Endothelial cell of umbilical vein (primary cell): Measurements from ENCODE around the gene ANO9. TPM values are rescaled to one million over a fixed set of nuclear protein-coding genes. Genes with fewer than 3 reads are reported as not detected.

Experiments
- BruUV-seq: library from RNA; stranded (reverse); fragments of 400-500 nt; replicated peaks from 2 replicates; lab custom pipeline; 2021; lab: Mats Ljungman, UMichigan
- CTCF ChIA-PET: fragments of 300-600, 350-600 bp; sonication (Branson Sonifier 250); formaldehyde crosslinking; loops from one replicate; lab custom pipeline; 2021; ENCODE audit warnings: antibody characterized with exemption, inconsistent platforms; lab: Charles Lee
- POLR2A ChIA-PET: fragments of 300-600, 350-600 bp; sonication (Branson Sonifier 250); formaldehyde crosslinking; loops from one replicate; lab custom pipeline; 2021; ENCODE audit warnings: antibody characterized with exemption, inconsistent platforms; lab: Charles Lee
- DNase-seq: peaks from one replicate; pipeline ENCODE4 v3.0.0-alpha.2; 2011; ENCODE audit warnings: low read depth, low spot score
- FAIRE-seq: peaks from 2 replicates; lab custom pipeline; 2011; peaks lifted over from hg19 to GRCh38; lab: Jason Lieb, UNC
- H2AFZ ChIP-seq: 2 replicates; pipeline ENCODE4 v1.6.0; 2012; ENCODE audit warnings: low read depth, low read length, control low read depth, inconsistent platforms
- H3K27ac ChIP-seq: 2 replicates; pipeline ENCODE4 v1.5.1; 2011; ENCODE audit warnings: low read depth, mild to moderate bottlenecking, control low read depth, low read length, moderate library complexity; ENCODE audit not compliant: insufficient read depth
- H3K27me3 ChIP-seq, 2 experiments: 2 replicates each; pipeline versions ENCODE4 v1.6.0 to v1.6.1; 2011; ENCODE audit warnings: low read length in 2 of 2, mixed read lengths in 1 of 2; ENCODE audit not compliant: control insufficient read depth in 2 of 2, insufficient read depth in 2 of 2
- H3K36me3 ChIP-seq, 2 experiments: 2 replicates in 1 of 2; 3 replicates in 1 of 2; pipeline ENCODE4 v1.5.1; 2011; ENCODE audit warnings: low read length in 2 of 2, mild to moderate bottlenecking in 1 of 2, moderate library complexity in 1 of 2; ENCODE audit not compliant: control insufficient read depth in 2 of 2, insufficient read depth in 2 of 2; ENCODE audit errors: extremely low read depth in 1 of 2
- H3K4me1 ChIP-seq: 3 replicates; pipeline ENCODE4 v1.5.1; 2011; ENCODE audit warnings: mild to moderate bottlenecking, low read length; ENCODE audit not compliant: control insufficient read depth, insufficient read depth; ENCODE audit errors: extremely low read depth
- H3K4me2 ChIP-seq: 2 replicates; pipeline ENCODE4 v1.6.1; 2011; ENCODE audit warnings: low read length, control low read depth, mixed read lengths; ENCODE audit not compliant: insufficient read depth
- H3K4me3 ChIP-seq, 3 experiments: fragments of 200-600 bp in 1 of 3; sonication (generic), shearing (Covaris generic) in 1 of 3; replicated peaks in 1 of 3; 2 replicates each; pipeline ENCODE4 v1.5.1; 2011 to 2016; ENCODE audit warnings: control low read depth in 3 of 3, low read length in 3 of 3, mild to moderate bottlenecking in 2 of 3, inconsistent platforms in 1 of 3, low read depth in 1 of 3, moderate library complexity in 1 of 3; ENCODE audit not compliant: insufficient read depth in 1 of 3
- H3K79me2 ChIP-seq: 2 replicates; pipeline ENCODE4 v1.6.0; 2012; ENCODE audit warnings: low read length, inconsistent platforms; ENCODE audit not compliant: control insufficient read depth, insufficient read depth
- H3K9ac ChIP-seq: replicated peaks from 2 replicates; pipeline ENCODE3; 2011; ENCODE audit warnings: low read length, control low read depth; ENCODE audit not compliant: insufficient read depth; ENCODE audit errors: extremely low read depth
- H3K9me1 ChIP-seq: replicated peaks from 3 replicates; pipeline ENCODE4 v1.6.0; 2011; ENCODE audit warnings: mild to moderate bottlenecking, low read length; ENCODE audit not compliant: control insufficient read depth, insufficient read depth; ENCODE audit errors: extremely low read depth
- H3K9me3 ChIP-seq: replicated peaks from 2 replicates; pipeline ENCODE4 v1.5.1; 2012; ENCODE audit warnings: low read length, inconsistent platforms; ENCODE audit not compliant: control insufficient read depth, insufficient read depth
- H4K20me1 ChIP-seq: replicated peaks from 2 replicates; pipeline ENCODE3; 2011; ENCODE audit warnings: mild to moderate bottlenecking, low read length; ENCODE audit not compliant: control insufficient read depth, insufficient read depth; ENCODE audit errors: extremely low read depth
- CTCF ChIP-seq, 2 donors: IDR thresholded peaks; 1 replicate in 1 of 2; 2 replicates in 1 of 2; pipeline ENCODE4 v1.5.1; 2011; ENCODE audit warnings: low read length in 2 of 2, mild to moderate bottlenecking in 2 of 2, moderate library complexity in 2 of 2, control low read depth in 1 of 2, inconsistent platforms in 1 of 2, low read depth in 1 of 2; ENCODE audit not compliant: insufficient read depth in 1 of 2; ENCODE audit errors: extremely low read depth in 1 of 2
- EZH2 ChIP-seq: IDR thresholded peaks from 2 replicates; pipeline ENCODE4 v1.6.1; 2012; ENCODE audit warnings: borderline replicate concordance, low read depth, mild to moderate bottlenecking, moderate library complexity, low read length, inconsistent platforms; ENCODE audit not compliant: severe bottlenecking
- FOS ChIP-seq: IDR thresholded peaks from 2 replicates; pipeline ENCODE4 v1.6.1; 2011; ENCODE audit warnings: mild to moderate bottlenecking, low read length, moderate library complexity, borderline replicate concordance; ENCODE audit not compliant: insufficient read depth
- GATA2 ChIP-seq: IDR thresholded peaks from 2 replicates; pipeline ENCODE4 v1.7.0; 2011; ENCODE audit warnings: low read depth, mild to moderate bottlenecking, moderate library complexity, mixed read lengths, low read length; ENCODE audit not compliant: insufficient read length, insufficient read depth
- JUN ChIP-seq: IDR thresholded peaks from 2 replicates; pipeline ENCODE4 v1.6.1; 2011; ENCODE audit warnings: borderline replicate concordance, low read depth; ENCODE audit not compliant: insufficient read length, insufficient read depth
- MYC ChIP-seq: IDR thresholded peaks from one replicate; pipeline ENCODE4 v1.6.1; 2011; ENCODE audit warnings: mild to moderate bottlenecking, low read depth, low read length
- POLR2A ChIP-seq: IDR thresholded peaks from 2 replicates; pipeline ENCODE4 v1.6.1; 2012; ENCODE audit warnings: low read depth, mild to moderate bottlenecking, control low read depth, low read length
- POLR2AphosphoS5 ChIP-seq: IDR thresholded peaks from 2 replicates; pipeline ENCODE4 v1.6.1; 2012; ENCODE audit warnings: low read depth, mild to moderate bottlenecking, control low read depth, low read length, moderate library complexity; ENCODE audit not compliant: insufficient read depth
- dilution Hi-C: fragments of 300-500 bp; cut with MboI; formaldehyde crosslinking; loops from one replicate; pipeline ENCODE4 v1.15.0; 2019; ENCODE audit warnings: low sequenced_read_pairs; ENCODE audit not compliant: extremely low pct_ligation_motif_present
- intact Hi-C: fragments of 100-400 bp; cut with micrococcal nuclease; formaldehyde crosslinking; loops from one replicate; pipeline ENCODE4 v1.10.0; 2022
- polyA plus RNA-seq, 4 experiments: library from polyadenylated mRNA; depleted of rRNA in 3 of 4; stranded (reverse) in 3 of 4; unstranded in 1 of 4; fragments of >200 nt; gene quantifications; 2 replicates each; pipeline versions ENCODE4 v1.2.1 to v1.2.3, GENCODE V29; 2011 to 2012; ENCODE audit warnings: missing spikeins in 1 of 4
- total RNA-seq: library from RNA; stranded (reverse); gene quantifications from 2 replicates; pipeline ENCODE4 v1.2.3, GENCODE V29; 2021
- TF ChIP-seq, protein P1 (sequence below): IDR thresholded peaks from 2 replicates; pipeline ENCODE4 v1.6.1; 2011; ENCODE audit not compliant: insufficient read depth, insufficient read length

ANO9 gene
- total and polyA plus RNA-seq, 2 donors (not counting 3 experiments of a cell fraction or from before 2014, with no cell fraction given): 0.23 TPM; not detected in 1

DNA sequence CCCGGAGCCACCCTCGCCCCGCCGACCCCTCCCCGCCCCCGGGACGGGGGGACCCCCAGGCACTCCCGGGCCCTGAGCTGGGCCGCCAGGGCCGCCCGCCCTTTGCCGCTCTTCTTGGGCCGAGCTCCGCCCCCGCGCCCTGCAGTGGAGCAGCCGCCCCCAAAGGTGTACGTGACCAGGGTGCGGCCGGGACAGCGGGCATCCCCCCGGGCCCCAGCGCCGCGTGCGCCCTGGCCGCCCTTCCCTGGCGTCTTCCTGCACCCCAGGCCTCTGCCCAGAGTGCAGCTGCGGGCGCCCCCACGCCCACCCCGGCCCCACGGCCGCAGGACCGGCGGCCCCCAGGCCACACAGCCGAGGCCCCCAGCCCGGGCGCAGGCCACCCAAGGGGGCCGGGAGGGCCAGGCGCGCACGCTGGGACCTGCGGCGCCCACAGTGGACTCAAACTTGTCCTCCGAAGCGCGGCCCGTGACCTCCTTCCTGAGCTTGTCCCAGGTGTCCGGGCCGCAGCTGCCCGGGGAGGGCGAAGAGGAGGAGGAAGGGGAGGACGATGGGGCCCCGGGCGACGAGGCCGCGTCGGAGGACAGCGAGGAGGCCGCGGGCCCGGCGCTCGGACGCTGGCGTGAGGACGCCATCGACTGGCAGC, 65.2 kb downstream of the ANO9 start:
- DNase-seq (no peak), FAIRE-seq (no peak)
- H3K79me2 ChIP-seq: no peaks in the 10 kb centered on the region
- intact Hi-C loops (no loop called here), dilution Hi-C loops (no loop called here)
- H3K27ac ChIP-seq: no peak overlapping the region
- H2AFZ ChIP-seq: no peak overlapping the region
- TF ChIP-seq GATA2: no peak
- TF ChIP-seq MYC: no peak
- TF ChIP-seq CTCF (IDR thresholded peaks at IDR 0.05; ENCODE audit: extremely low read depth in 1 of 2, insufficient read depth in 1 of 2, low read depth in 1 of 2, low read length in 2 of 2): no peak
- TF ChIP-seq, protein P1, sequence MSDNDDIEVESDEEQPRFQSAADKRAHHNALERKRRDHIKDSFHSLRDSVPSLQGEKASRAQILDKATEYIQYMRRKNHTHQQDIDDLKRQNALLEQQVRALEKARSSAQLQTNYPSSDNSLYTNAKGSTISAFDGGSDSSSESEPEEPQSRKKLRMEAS: no peak
- TF ChIP-seq JUN: no peak
- no peak for TF ChIP-seq POLR2AphosphoS5
- no peak for TF ChIP-seq POLR2A
- TF ChIP-seq FOS: no peak
- no peak for TF ChIP-seq EZH2
- H3K36me3 ChIP-seq: no peaks in the 10 kb centered on the region
- ChIA-PET POLR2A (no interaction called here), CTCF (no interaction called here)
- H3K9ac ChIP-seq: no peak overlapping the region
- no peak overlapping the region for H3K4me2 ChIP-seq
- H3K4me3 ChIP-seq: no peak overlapping the region
- H4K20me1 ChIP-seq: no peaks in the 10 kb centered on the region
- H3K9me1 ChIP-seq: no peaks in the 10 kb centered on the region
- BruUV-seq: no TSS peak
- no peaks in the 10 kb centered on the region for H3K9me3 ChIP-seq
- H3K27me3 ChIP-seq: no peaks in the 10 kb centered on the region
- no peaks in the 10 kb centered on the region for H3K4me1 ChIP-seq
